ENCODE results near the gene TUBB2B. TPM values are rescaled to one million over a fixed set of nuclear protein-coding genes. Genes with fewer than 3 reads are reported as not detected.

Gene TUBB2B
- total and polyA plus RNA-seq, 8 donors = 1.9 to 17.6 (median 5.3) TPM

DNA sequence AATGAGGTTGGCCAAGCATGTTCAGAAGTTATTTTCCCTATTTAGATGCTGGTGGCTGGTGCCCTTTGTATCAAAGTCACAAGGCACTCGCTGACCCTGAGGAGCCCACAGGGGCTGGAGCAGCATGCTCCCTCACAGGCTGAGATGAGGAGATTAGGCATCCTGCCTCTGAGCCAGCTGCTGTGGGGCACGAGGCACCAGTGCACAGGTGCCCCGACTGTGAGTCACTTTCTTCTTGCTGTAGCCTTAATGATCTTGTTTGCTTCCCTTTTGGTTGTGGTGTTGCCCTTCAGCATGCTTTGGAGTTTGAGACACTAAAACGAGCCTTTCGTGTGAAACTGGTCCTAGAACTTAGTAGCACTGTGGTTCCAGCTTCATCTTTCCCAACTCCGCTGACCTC lies 35.6 kb upstream of the TUBB2B start:
- WGBS, 2 donors = 57 to 64% methylated on average over 6 of the region's 6 CpGs
- Histone ChIP-seq H3K4me3 (no peak overlapping the region), H3K36me3 (peaks cover 0 to 6% (median 5%) of the 10 kb centered on the region in 3 donors), H3K4me1 (peaks cover 0 to 16% (median 7%) of the 10 kb centered on the region in 3 donors), H3K9me3 (no peaks in the 10 kb centered on the region), H3K27me3 (no peaks in the 10 kb centered on the region), H3K27ac (no peak overlapping the region)
- DNase-seq = no peak
- TF ChIP-seq CTCF (IDR thresholded peaks at IDR 0.05) = no peak
- no peak for ATAC-seq
- FAIRE-seq = no peak
- intact Hi-C loops (cut with DNase I) = no loop called here

DNA sequence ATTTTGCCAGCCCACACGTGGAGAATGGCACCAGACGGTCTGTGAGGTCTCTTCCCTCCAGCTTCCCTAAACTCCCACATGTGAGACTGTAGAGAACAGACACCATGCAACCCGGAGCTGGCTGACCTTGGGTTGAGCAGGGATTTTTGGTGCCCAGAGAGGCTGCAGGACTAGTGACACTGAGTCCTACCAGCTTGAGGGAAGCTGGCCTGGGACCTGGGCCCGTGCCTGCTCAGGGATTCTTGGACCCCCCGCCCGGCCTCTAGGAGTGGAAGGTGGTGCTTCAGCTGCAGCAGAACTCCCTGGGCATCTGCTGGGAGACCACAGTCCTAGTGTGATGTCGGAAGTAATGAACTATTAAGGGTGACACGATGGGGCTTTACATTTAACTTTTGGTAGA lies 34.5 kb upstream of the TUBB2B start:
- 55 to 63% methylated on average over 8 of the region's 8 CpGs for WGBS, 2 donors
- TF ChIP-seq CTCF (IDR thresholded peaks at IDR 0.05) = no peak

DNA sequence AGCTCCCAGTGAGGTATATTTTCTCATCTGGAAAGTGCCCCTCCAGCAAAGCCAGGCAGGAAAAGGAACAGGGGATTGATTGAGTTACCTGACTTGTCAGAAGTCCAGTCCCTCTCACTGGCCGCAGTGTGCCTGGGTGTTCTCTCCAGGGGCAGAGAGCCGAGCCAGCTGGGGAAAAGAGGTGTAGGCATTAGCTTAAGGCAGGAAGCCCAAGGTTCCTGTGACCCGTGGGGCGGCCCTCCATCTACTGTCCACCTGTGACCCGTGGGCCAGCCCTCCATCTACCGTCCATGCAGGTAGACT lies 34.0 kb upstream of the TUBB2B start:
- peaks cover 0 to 6% (median 5%) of the 10 kb centered on the region in 3 donors for H3K36me3 ChIP-seq
- no peak for ATAC-seq
- 36 to 43% methylated on average over 6 of the region's 6 CpGs for WGBS, 2 donors
- no peaks in the 10 kb centered on the region for H3K9me3 ChIP-seq
- intact Hi-C loops (cut with DNase I) = no loop called here
- H3K27me3 ChIP-seq = no peaks in the 10 kb centered on the region
- H3K27ac ChIP-seq = peak overlapping the region in 1 of 4 donors; percentile 3
- DNase-seq = no peak
- H3K4me3 ChIP-seq = no peak overlapping the region
- peaks cover 0 to 16% (median 7%) of the 10 kb centered on the region in 3 donors for H3K4me1 ChIP-seq
- no peak for TF ChIP-seq CTCF (IDR thresholded peaks at IDR 0.05)
- FAIRE-seq = no peak

More for the DNA sequence above, 34.5 kb upstream of the TUBB2B start:
- Histone ChIP-seq H3K27ac (no peak overlapping the region), H3K9me3 (no peaks in the 10 kb centered on the region), H3K4me3 (no peak overlapping the region), H3K36me3 (peaks cover 0 to 6% (median 5%) of the 10 kb centered on the region in 3 donors), H3K27me3 (no peaks in the 10 kb centered on the region), H3K4me1 (peaks cover 0 to 16% (median 7%) of the 10 kb centered on the region in 3 donors)
- DNase-seq (no peak), ATAC-seq (no peak), FAIRE-seq (no peak)
- intact Hi-C loops (cut with DNase I) = no loop called here

- H3K9me3 ChIP-seq = no peaks in the 10 kb centered on the region
- intact Hi-C loops (cut with DNase I) = no loop called here
- peaks cover 0 to 16% (median 7%) of the 10 kb centered on the region in 3 donors for H3K4me1 ChIP-seq
- H3K27me3 ChIP-seq = no peaks in the 10 kb centered on the region
- peak overlapping the region in 1 of 4 donors; percentile 3 for H3K27ac ChIP-seq
- peak overlapping the region in 2 of 4 donors; percentile 11 to 99 for H3K4me3 ChIP-seq
- WGBS, 2 donors = 33 to 45% methylated on average over 17 of the region's 17 CpGs
- DNase-seq (no peak), FAIRE-seq (no peak), ATAC-seq (no peak)
- H3K36me3 ChIP-seq = peaks cover 0 to 6% (median 5%) of the 10 kb centered on the region in 3 donors
- no peak for TF ChIP-seq CTCF (IDR thresholded peaks at IDR 0.05)
Observed at GRCh38 chr6:3260772-3261517, 33.5 kb upstream of the TUBB2B start.

DNA sequence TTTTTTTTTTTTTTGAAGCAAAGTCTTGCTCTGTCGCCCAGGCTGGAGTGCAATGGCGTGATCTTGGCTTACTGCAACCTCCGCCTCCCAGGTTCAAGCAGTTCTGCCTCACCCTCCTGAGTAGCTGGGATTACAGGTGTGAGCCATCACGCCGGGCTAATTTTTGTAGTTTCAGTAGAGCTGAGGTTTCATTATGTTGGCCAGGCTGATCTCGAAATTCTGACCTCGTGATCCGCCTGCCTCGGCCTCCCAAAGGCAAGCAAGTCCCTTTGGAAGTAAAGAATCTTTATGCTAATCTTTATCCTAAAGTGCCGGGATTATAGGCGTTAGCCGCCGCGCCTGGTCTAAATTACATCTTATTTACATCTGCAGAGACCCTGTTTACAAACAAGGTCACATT lies 32.8 kb upstream of the TUBB2B start:
- 61 to 67% methylated on average over 14 of the region's 14 CpGs for WGBS, 2 donors
- Histone ChIP-seq H3K36me3 (peaks cover 0 to 6% (median 5%) of the 10 kb centered on the region in 3 donors), H3K9me3 (no peaks in the 10 kb centered on the region), H3K27me3 (no peaks in the 10 kb centered on the region), H3K4me1 (peaks cover 0 to 16% (median 7%) of the 10 kb centered on the region in 3 donors), H3K4me3 (peak overlapping the region in 2 of 4 donors; percentile 11 to 99), H3K27ac (no peak overlapping the region)
- FAIRE-seq (no peak), ATAC-seq (no peak), DNase-seq (no peak)
- TF ChIP-seq CTCF (IDR thresholded peaks at IDR 0.05) = no peak
- intact Hi-C loops (cut with DNase I) = no loop called here

All from pancreas (tissue), 10 donors.